HG02588 (cell line): ENCODE data around the gene DENND4A.
"Not testable (repeated sequence)": the region's sequence is repeated elsewhere in the genome, so short reads cannot be mapped to it uniquely, and the experiment has no call there.

Experiments
- ATAC-seq: cut with Tn5 transposase; IDR thresholded peaks from one replicate; pipeline ENCODE4 v1.9.1; 2021; ENCODE audit warnings: mild to moderate bottlenecking, moderate library complexity; ENCODE audit not compliant: unreplicated experiment

DENND4A gene

GRCh38 chr15:65789759-65790425, 2.2 kb downstream of the DENND4A start:
- no peak for ATAC-seq

- ATAC-seq: no peak
Measured at GRCh38 chr15:65789105-65789504, 3.0 kb downstream of the DENND4A start.

- no peak for ATAC-seq
Measured at GRCh38 chr15:65787260-65787659, 4.8 kb downstream of the DENND4A start.

GRCh38 chr15:65785151-65785550, 6.9 kb downstream of the DENND4A start:
- ATAC-seq: no peak

- ATAC-seq: no peak
Measured at GRCh38 chr15:65783872-65784271, 8.2 kb downstream of the DENND4A start.

GRCh38 chr15:65782096-65782495, 10.0 kb downstream of the DENND4A start:
- no peak for ATAC-seq

GRCh38 chr15:65778701-65779100, 13.4 kb downstream of the DENND4A start:
- not testable (repeated sequence) for ATAC-seq

- no peak for ATAC-seq
Measured at GRCh38 chr15:65778269-65778668, 13.8 kb downstream of the DENND4A start.

GRCh38 chr15:65777843-65778242, 14.2 kb downstream of the DENND4A start:
- no peak for ATAC-seq

GRCh38 chr15:65777053-65777452, 15.0 kb downstream of the DENND4A start:
- ATAC-seq: no peak

- no peak for ATAC-seq
Measured at GRCh38 chr15:65773386-65774111, 18.5 kb downstream of the DENND4A start.

GRCh38 chr15:65772930-65773329, 19.2 kb downstream of the DENND4A start:
- no peak for ATAC-seq

GRCh38 chr15:65771870-65772269, 20.2 kb downstream of the DENND4A start:
- ATAC-seq: no peak

- ATAC-seq: no peak
Measured at GRCh38 chr15:65769482-65769881, 22.6 kb downstream of the DENND4A start.

- ATAC-seq: no peak
Measured at GRCh38 chr15:65767895-65768294, 24.2 kb downstream of the DENND4A start.

GRCh38 chr15:65767264-65767595, 24.9 kb downstream of the DENND4A start:
- ATAC-seq: no peak

- no peak for ATAC-seq
Measured at GRCh38 chr15:65766422-65767263, 25.4 kb downstream of the DENND4A start.

- no peak for ATAC-seq
Measured at GRCh38 chr15:65765106-65765505, 27.0 kb downstream of the DENND4A start.

GRCh38 chr15:65762914-65763787, 28.9 kb downstream of the DENND4A start:
- no peak for ATAC-seq

GRCh38 chr15:65762399-65762798, 29.7 kb downstream of the DENND4A start:
- no peak for ATAC-seq
